Myocyte (in vitro differentiated cells): Measurements from ENCODE around the gene KIZ. TPM values are rescaled to one million over a fixed set of nuclear protein-coding genes. Genes with fewer than 3 reads are reported as not detected.

Experiments used
- DNase-seq: peaks from one replicate; pipeline ENCODE4 v3.0.0-alpha.2; 2012; ENCODE audit warnings: low read depth
- total RNA-seq: library from RNA; depleted of rRNA; stranded (reverse); fragments of >200 nt; gene quantifications from 2 replicates; pipeline ENCODE4 v1.2.3, GENCODE V29; 2014

The KIZ gene
- total RNA-seq, 1 donor from 2014 or later = 16.9 TPM

DNA sequence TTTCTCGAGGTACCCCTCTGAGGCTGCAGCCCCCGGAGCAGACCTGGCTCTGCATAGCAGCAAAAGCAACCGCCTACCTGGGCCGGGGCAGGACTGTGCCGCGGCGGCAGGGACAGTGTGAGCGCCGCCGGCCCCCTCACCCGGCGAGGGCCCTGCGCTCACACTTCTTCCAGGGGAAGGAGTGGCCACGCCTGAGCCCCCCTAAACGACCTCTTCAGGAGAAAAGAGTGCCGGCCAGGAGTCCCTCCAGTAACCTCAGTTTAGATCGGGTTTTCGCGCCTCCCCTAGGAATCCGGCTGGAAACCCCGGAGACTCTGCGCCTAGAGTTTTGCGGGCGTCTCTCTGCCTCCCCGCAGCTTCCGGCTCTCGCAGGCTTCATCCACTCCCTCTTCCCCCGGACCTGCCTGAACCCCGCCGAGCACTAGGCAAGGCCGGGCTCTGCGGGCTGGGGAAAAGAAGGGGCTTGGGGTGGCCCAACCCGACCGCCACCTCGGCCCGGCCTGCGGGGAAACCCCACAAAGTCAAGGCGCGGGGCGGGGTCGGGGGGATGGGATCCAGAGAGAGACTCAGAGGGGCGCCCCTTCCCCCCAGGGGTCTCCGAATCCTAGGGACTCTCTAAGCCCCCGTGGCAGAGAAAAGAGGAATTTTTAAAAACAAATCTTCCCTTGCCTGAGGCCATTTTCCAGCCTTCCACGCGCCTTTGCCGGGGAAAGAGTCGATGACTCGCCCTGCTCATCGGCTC, 20.3 kb upstream of the KIZ start:
- DNase-seq = no peak

DNA sequence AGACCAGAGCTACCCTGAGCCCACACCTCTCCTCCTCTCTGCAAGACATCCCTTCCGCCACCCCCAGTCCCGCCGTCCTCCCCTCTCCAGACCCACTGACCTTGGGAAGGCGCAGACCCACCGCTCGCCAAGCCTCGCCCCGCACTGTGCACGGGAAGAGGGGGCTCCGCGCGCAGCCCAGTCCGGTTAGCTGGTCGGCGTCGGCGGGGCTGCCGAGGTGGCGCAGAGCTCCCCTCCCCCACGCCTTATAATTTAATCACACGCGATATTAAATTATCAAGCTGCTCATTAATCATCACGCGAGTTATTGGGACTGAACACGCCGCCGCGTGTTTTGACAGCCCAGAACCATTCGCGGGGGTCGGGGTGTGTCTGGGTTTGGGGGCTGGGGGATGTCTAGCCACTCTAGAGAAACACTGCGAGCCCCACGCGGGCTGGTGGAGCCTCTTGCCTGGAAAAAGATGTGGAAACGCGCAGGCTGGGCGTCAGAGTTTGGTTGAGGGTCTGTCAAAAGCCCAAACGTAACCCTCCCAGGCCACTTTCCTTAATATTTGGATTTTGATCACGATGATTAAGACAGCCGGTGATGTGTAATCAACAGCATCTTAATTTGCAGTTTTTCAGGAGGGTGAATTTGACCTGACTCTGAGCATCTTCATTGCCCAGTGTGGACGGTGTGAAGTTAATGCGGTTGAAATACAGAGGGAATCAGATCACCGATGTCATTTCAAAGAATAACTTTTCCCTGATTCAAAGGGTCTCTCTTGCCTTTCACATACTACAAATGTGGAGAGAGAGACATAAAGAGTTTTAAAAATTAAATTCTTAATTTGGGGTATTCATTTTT, 19.5 kb upstream of the KIZ start, which contains the start of gene LINC00237:
Gene LINC00237 (minus strand): TSS at position 188 of the 847 bp plus-strand sequence.
- no peak for DNase-seq

DNA sequence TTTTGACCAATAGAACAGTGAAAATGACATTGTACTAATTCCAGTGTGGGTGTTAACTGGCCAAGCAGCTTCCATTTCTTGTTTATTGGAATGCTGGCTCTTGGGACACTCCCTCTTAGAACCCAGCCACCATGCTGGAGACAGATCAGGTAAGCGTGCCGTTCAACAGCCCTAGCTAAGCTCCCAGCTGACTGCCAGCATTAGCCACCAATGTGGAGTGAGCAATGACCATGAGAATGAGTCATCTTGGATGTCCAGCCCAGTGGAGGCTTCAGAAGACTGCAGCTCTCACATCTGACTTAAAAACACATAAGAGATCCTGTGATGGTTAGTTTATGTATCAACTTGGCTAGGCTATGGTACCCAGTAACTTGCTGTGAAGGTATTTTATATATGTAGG, 16.7 kb upstream of the KIZ start:
- no peak for DNase-seq

DNA sequence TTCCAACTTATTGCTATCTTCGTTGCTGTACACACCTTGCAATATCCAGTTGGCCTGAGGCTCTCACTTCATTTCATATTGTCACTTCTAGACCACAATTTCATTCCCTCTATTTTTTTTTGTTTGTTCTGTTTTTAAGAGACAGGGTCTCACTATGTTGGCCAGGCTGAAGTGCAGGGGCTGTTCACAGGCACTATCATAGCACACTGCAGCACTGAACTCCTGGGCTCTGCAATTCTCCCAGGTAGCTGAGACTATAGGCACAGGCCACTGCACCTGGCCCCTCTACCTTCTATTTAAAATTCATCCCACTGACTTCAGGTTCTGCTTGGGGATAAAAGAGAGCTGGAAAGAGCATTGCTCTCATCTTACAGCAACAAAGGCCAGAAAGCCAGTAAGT, 15.1 kb upstream of the KIZ start:
- no peak for DNase-seq

DNA sequence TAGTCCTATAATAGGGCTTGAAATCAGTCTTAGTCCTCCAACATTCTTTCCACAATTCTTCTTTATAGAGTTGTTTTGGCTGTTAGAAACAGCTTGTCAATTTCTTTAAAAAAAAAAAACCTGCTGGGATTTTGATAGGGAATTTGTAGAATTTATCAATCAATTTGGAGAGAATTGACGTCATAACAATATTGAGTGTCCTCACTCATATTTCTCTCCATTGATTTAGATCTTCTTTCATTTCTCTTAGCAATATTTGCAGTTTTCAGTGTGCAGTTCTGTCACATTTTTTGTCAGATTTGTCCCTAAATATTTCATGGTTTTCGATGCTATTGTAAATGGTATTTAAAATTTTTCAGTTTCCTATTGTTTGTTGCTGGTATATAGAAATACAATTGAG, 14.5 kb upstream of the KIZ start:
- DNase-seq = no peak

DNA sequence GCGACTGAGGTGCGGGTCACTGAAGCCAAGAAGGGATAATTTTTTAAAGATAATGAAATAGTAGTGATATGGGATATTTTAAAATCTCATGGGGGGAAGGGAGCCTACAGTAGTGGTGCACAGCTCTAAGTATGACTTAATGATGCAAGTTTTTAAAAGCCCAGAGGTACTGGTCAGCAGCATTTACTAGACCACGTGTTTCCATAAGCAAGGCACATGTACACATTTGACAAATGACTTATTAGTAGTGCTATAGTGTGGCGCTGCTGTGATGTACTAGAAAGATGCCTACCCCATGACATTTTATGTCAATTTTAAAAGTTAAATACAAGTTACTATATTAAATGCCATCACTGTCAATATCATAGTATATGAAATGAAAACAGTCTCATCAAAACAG, 12.2 kb upstream of the KIZ start:
- DNase-seq = no peak

DNA sequence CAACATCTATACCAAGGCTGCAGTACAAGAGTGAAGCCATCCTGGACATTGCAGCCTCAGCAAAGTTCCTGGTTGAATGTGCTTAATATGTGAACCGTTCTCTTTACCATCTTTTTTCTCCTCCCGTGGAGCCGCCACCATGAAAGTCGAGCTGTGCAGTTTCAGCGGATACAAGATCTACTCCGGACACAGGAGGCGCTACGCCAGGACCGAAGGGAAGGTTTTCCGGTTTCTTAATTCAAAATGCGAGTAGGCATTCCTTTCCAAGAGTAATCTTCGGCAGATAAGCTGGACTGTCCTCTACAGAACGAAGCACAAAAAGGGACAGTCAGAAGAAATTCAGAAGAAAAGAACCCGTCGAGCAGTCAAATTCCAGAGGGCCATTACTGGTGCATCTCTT, 11.3 kb upstream of the KIZ start:
- DNase-seq = no peak

DNA sequence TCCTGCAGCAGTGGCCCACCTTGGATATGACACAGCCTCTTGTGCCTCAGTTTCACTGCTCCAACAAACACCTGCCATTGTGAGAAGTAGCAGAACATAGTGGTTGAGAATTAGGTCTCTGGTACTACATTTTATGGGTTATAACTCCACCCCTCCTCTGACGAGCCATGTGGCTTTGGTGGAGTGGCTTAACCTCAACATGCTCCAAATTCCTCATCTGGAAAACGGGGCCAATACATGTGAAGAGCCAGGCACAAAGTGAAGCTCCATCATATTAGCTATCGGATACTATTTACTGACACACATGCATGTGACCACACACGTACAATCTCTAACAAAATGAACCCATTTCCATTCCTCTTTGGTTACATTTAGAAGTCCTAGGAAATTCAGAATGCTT, 8.4 kb upstream of the KIZ start:
- no peak for DNase-seq

DNA sequence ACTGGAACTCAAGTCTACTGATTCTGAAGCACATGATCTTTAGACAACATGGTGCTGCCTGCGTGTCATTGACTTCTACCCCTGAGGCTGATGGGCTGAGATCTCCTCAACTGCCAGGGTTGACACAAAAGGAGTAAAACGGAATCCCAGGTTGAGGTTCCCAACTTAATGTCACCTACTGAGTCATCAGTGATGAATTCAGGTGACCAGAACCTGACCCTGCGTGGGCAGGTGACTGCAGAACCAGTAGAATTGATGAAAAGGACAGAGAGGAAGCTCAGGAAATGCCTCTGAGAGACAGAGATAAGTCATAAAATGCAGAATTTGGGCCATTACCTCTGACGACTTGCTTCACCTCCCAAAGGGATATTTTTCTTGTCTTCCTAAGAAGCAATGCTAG, 7.7 kb upstream of the KIZ start:
- DNase-seq = no peak

DNA sequence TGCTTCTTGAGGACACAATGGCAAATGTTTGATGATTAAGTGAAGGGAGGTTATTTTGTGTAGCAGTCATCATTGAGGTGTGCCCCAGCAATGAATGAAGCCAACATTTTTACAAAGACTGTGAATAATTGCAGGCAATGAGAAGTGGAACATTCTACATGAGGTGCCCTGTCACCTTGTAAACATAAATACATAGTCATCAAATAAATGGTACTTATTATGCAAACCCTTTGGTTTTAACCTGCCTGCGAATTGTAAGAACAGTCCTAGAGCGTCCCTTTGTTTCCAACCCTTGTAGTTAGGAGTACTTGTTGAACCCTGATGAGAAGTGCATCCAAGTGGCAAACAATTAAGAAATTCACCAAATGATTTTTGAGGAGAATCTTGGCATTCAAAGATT, 7.1 kb upstream of the KIZ start:
- no peak for DNase-seq

DNA sequence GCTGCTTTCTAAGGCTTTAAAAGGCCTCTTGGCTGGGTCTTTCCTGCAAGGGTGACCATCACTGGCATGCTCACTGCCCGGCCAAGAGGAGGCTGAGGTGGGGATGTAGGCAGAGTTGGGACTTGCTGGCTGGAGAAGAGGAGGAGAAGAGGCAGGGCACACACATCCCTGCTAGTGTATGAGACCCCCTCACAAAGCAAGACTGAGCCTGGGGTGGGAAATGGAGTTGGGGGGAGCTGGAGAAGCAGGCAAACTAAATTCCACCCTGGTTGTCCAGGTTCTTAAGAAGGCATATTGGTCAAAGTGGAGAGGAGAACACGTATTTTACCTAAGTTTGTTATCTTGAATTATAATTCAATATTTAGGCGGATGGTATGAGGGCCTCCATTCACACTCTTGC, 1.7 kb upstream of the KIZ start:
- no peak for DNase-seq

DNA sequence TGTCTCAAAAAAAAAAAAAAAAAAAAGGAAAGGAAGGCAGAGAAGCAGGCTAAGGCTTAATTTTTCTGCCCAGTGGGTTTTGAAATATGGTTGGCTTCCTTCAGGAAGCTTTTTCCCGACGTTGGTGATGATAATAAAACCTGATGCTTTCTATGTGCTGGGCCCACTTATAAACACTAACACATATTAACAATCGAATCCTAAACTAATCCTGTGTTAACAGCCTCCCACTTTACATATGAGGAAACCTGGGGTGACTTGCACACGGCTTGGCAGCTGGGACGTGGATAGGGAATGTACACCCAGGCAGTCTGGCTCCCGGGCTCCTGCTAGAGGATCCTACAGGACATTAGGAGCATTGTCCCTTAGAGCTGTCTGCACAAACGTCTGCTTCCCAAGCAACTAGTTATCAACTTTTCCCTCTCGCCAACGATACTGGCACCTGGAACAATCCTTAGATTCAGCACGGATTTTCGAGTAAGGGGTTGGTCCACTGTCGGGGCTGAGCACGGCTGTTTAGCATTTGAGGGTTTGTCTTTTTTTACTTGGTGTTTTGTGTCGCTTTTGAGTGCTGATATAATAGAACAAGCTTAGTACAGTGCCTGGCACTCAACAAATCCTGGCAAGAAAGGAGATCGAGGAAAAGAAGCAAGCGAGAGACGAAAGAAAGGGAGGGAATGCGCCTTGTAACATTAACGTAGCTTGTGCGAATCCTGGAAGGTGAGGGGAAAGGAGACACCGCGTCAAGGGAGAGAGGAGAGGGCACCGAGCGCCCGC, 622 bp upstream of the KIZ start:
- peak; percentile 68 for DNase-seq

DNA sequence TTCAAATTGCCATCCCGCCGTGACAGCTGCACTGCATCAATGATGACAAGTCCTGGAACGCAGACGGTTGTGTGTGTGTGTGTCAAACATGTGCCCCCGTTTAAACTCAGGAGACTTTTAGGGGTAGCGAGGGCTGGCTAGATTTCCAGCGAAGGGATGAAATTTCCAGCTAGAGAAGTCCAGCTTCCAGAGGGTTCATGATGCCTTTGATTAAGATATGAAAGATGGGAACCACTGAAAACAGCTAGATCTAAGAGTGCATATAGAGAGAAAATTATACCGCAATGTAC, 644 bp downstream of the KIZ start:
- DNase-seq = no peak

DNA sequence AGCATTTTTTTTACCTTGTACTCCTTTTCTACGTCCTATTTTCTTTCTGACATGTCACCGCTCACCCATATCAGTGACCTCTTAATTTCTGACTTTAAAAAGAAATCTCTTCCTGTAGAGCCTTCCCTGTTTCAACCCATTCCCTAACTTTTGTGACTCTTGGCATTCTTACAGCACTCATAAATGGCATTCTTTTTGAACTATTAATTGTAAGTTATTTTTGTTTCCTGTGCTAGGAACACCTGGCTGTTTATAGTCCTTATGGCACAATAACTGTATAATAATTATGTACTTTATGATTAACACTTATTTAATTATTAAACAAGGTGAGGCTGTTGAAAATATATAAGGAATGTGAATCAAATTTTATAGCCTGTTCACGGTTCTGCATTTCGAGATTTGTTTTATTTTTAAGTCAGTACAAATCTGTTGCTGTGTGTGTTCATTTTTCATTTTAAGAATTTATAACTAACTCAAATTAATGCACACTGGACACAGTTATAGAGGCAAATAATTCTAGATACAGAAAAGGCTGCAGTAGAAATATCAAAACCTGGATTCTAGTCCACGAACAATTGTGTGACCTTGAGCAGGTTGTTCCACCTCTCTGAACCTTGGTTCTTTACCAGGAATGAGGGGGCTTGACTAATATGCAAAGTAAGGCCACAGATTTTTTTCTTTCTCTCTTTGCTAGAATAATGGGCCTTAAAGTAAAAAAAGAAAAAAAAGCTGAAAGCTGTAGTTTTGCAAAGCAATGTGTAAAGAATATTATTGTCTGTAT, 1.5 kb downstream of the KIZ start:
- no peak for DNase-seq

DNA sequence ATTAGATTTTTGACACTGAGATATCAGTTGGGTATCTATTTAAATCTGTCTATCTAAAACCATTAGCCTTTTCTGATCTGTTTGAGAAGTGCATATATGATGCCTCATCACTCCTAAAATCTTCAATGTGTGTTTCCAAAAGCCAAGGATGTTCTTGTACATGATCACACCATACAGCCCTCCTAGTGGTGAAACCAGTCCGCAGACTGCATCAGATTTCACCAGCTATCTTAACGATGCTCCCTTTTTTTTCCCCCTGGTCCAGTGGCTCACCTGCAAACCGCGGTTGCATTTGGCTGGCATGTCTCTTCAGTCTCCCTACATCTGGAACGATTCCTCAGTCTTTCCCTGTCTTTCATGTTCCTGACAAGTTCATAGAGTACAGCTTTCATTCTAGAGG, 4.0 kb downstream of the KIZ start:
- DNase-seq = no peak

DNA sequence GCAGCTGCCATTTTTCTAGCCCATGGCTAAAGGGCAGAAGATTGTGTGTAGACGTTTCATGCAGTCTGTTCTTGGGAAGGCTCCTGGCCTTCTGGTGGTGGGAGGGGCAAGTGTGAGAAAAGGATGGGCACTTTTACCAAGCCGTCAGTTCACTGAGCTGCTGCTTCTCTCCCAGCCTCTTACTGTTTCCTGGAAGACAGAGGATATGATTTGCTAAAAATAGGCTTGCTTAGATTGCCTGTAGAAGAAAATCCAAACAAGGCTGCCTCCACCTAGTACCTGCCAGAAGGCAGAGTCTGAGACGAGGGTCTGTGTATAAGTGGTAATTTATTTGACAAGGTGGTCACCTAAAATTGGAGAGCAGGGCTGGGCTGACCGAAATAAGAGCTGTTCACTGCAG, 7.5 kb downstream of the KIZ start:
- DNase-seq = no peak

DNA sequence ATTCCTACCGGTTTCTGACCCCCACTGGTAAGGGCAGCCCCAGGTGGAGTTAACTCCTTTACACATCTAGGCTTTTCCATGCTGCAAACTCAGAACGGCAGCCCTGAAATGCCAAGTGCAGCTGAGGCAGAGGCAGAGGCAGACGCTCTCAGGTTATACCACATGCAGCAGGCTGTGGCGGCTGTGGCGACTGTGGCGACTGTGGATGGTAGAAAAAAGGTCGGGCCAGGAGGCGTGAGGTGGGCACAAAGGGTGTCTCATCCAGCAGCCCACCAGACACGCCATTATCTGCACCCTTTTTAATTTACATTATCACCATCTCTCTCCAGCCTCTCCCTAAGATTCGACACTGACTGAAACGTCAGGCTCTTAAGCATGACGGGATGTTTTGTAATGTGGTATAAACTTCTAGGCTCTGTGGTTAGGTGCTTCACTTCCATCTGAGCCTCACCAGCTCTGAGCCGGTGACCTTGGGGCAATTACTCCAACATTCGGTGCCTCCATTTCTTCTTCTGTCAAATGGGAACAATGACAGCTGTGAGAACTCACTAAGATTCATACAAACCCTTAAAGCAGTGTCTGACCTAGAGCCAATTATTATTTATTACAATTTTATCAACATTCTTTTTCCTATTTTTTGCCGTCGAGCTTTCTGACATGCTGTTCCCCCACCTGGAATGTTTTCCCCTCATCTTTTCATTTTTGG, 8.2 kb downstream of the KIZ start:
- DNase-seq = no peak

DNA sequence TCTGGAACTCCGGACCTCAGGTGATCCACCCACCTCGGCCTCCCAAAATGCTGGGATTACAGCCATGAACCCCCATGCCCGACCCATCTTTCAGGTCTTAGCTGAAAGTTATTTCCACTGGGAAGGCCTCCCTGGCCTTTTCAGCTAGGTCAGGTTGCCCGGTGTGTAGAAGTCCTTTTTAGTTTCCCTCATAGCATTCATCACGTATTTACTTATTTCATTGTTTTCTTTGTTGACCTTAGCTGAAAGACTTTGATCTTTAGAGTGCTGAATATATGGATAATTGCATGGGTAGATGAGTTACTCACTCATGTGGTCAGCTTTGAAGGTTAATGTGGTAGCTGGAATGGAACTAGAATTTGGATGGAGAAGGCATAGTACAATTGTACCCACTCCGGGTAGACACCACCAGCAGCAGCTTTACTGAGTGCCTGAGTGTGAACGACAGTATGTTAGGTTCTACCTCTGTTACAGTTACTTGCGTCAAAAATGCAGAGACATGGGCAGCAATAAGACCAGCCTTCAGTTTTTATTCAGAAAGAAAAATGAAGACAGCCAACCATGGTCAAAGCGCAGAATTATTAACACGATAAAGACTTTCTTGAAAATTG, 9.1 kb downstream of the KIZ start:
- DNase-seq = no peak

DNA sequence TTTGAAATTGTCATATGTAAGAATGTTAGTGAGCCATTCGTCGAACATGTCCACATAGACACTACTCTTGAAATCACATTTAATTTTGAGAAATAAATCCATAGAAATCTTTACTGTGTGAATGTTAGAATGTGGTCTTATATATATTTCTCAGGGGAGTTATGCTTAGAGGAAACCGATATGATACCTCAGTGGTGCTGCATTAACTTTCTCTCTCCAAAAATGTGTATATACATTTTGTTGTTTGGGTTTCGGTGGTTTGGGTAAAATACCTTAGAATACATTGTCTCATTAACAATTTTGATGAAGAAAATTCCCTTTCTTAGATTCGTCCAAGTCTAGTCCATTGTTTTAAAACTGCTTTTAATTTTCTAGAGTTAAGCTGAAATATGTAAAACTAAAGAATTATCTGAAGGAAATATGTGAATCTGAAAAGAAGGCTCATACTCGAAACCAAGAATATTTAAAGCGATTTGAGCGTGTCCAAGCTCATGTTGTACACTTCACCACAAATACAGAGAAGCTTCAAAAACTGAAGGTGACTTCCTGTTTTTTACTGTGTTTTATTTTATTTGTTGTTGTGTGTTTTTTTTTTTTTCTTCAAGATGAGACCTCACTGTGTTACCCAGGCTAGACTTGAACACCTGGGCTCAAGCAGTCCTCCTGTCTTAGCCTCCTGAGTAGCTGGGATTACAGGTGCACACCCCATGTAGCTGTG, 10.3 kb downstream of the KIZ start:
- no peak for DNase-seq

DNA sequence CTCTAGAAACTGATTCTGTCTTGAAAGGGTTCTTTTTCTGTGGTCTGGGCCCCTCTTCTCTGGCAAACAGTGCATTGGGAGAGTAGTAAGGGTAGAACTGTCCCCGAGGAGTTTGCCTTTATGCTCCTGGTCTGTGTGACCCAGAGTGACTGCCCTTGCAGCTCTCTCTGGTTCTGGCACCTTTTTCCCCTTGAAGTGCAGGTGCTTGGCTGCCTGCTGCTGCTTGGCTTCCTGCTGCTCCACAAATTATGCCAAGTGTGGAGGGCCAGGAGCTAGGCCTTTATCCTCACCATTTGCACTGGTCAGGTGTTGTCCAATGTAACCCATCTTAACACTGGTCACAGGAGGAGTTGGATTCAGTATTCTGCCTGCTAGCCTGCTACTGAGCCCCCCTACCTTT, 11.2 kb downstream of the KIZ start:
- no peak for DNase-seq
